HFFc6 (cell line): ENCODE data around the gene TBX4. TPM values are rescaled to one million over a fixed set of nuclear protein-coding genes. Genes with fewer than 3 reads are reported as not detected.
"Not testable (repeated sequence)": the region's sequence is repeated elsewhere in the genome, so short reads cannot be mapped to it uniquely, and the experiment has no call there.

ENCODE experiments used
- DNase-seq: peaks from one replicate; pipeline ENCODE4 v3.0.0-alpha.2; 2018
- H3K27ac Mint-ChIP-seq: 2 replicates; pipeline ENCODE4 v1.8.0; 2020; ENCODE audit warnings: mild to moderate bottlenecking, mixed read lengths
- H3K27me3 Mint-ChIP-seq: 2 replicates; pipeline ENCODE4 v1.8.0; 2021; ENCODE audit warnings: mild to moderate bottlenecking, moderate library complexity, mixed read lengths; ENCODE audit not compliant: insufficient read depth
- H3K36me3 Mint-ChIP-seq: 2 replicates; pipeline ENCODE4 v1.8.0; 2021; ENCODE audit warnings: low read depth, mixed read lengths
- H3K4me1 Mint-ChIP-seq: 2 replicates; pipeline ENCODE4 v1.8.0; 2020; ENCODE audit warnings: low read depth, mixed read lengths
- H3K4me3 Mint-ChIP-seq: 2 replicates; pipeline ENCODE4 v1.8.0; 2020; ENCODE audit warnings: mild to moderate bottlenecking, moderate library complexity, mixed read lengths
- H3K9me3 Mint-ChIP-seq: 2 replicates; pipeline ENCODE4 v1.8.0; 2020; ENCODE audit warnings: mild to moderate bottlenecking, mixed read lengths
- total RNA-seq, 6 experiments: library from RNA; stranded (reverse); fragmentation: NEBNext Ultra II Directional; extraction: Animal tissue kit (Norgen Biotek cat#: 25700); gene quantifications; 2 replicates in 1 of 6; 3 replicates in 5 of 6; pipeline ENCODE4 v1.2.3, GENCODE V29; 2021
- TF ChIP-seq, protein P1 (sequence below): fragments of 200-600 bp; sonication (generic); IDR thresholded peaks from 2 replicates; pipeline ENCODE4 v1.5.0; 2021; ENCODE audit warnings: antibody characterized with exemption, mild to moderate bottlenecking

TBX4 gene
- total RNA-seq, 6 experiments from 2014 or later: 0.11 to 0.26 (median 0.18) TPM; not detected in 3

DNA sequence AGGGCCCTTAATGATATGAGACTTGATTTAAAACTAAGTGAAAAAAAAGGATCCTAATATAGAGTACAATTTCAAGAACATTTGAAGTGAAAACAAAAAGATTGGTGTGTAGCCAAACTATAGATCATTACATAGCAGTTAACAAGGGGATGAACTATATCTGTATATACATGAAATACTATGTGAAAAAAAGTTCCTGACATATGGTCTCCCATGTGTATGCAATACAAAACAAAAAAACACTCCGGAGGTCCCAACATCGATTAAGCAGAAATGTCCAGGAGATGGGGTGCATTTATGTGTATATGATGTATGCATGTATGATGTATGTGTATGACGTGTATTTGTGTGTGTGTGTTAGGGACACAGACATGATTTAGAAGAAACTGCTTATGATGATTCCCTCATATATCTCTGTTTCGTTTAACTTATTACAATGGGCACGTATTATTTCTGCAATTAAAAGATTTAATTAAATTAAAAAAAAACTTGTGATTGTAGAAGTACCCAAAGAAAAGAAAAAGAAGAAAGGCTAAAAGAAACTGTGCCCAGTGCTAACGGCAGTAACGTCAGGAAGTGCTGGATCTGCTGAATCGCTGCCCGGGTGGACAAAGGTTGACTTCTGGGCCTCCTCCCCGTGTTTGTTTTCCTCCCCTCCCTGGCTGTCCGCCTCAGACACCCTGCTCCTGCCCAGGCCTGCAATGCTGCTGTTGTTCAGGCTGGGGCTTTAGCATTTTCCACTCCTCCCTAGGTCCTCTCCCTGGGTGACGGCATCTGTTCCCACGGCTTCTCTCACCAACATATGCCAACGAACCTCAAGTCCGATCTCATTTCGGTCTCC is 36.9 kb downstream of the TBX4 start:
- Mint-ChIP-seq H3K36me3 (no peaks in the 10 kb centered on the region), H3K9me3 (no peaks in the 10 kb centered on the region), H3K4me1 (peaks cover 53% of the 10 kb centered on the region), H3K4me3 (no peak overlapping the region), H3K27ac (no peak overlapping the region), H3K27me3 (peaks cover under 1% of the 10 kb centered on the region; the same call in 1 of the 2 replicates)
- no peak for DNase-seq
- TF ChIP-seq, protein P1, sequence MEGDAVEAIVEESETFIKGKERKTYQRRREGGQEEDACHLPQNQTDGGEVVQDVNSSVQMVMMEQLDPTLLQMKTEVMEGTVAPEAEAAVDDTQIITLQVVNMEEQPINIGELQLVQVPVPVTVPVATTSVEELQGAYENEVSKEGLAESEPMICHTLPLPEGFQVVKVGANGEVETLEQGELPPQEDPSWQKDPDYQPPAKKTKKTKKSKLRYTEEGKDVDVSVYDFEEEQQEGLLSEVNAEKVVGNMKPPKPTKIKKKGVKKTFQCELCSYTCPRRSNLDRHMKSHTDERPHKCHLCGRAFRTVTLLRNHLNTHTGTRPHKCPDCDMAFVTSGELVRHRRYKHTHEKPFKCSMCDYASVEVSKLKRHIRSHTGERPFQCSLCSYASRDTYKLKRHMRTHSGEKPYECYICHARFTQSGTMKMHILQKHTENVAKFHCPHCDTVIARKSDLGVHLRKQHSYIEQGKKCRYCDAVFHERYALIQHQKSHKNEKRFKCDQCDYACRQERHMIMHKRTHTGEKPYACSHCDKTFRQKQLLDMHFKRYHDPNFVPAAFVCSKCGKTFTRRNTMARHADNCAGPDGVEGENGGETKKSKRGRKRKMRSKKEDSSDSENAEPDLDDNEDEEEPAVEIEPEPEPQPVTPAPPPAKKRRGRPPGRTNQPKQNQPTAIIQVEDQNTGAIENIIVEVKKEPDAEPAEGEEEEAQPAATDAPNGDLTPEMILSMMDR: no peak

DNA sequence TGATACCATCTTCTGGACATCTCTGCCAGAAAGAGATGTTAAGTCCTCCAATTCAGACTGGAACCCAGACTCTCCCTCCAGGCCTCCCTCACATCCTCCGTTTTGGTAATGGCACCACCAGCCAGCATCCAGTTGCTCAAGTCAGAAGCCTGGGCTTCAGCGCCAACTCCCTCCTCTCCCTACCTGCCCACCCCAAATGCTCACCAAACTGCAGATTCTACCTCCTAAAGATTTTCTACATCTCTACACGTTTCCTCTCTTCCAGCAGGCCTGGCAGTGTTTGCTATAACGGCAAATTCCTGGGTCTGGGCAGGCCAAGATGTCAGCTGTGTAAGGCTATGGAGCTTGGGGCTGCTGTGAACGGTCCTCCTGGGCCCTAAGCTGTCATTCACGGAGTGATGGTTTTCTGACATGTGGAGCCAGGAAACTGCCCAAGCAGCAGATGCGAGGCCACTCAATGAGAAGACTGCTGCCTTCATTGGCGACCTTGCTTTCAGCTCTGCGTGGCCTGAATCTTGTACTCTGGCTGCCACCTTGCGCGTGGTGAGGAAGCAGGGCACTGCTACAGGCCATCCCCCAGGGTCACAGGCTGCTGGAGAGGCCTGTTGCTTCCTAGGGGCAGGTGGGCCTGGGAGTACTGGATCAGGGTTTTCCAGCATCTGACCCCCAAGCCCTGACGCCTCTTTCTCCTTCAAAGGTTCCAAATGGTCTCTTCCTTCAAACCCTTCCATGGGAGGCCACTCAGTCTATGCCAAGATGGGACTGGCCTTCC is 37.7 kb downstream of the TBX4 start:
- peaks cover 3% of the 10 kb centered on the region; the same call in 1 of the 2 replicates for H3K27me3 Mint-ChIP-seq

DNA sequence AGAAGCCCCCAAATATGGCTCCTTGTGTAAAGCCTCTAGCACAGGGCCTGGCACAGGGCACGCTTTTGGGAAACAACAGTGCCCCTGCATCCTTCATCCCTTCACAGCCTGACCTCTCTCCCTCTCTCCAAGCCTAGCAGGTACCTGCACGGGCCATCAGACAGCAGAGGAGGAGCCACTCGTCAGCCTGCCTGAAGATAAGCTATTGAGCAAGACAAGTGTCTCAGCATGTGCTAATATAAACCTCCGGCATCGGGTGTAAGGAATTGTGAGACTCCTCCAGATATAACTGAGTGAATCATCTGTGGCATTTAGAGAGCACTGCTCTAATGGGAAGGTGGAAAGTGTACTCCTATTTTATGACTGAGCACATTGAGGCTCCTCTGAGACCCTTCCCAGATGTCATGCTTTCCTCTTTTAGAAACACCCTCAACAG is 38.3 kb downstream of the TBX4 start:
- H3K27ac Mint-ChIP-seq: peak overlapping the region; percentile 83
- peak; percentile 89 for DNase-seq
- H3K27me3 Mint-ChIP-seq: peaks cover 3% of the 10 kb centered on the region; the same call in 1 of the 2 replicates
- no peak overlapping the region; the same call in 1 of the 2 replicates for H3K4me3 Mint-ChIP-seq
- no peaks in the 10 kb centered on the region for H3K36me3 Mint-ChIP-seq
- TF ChIP-seq, protein P1: no peak
- H3K4me1 Mint-ChIP-seq: peaks cover 61% of the 10 kb centered on the region
- H3K9me3 Mint-ChIP-seq: no peaks in the 10 kb centered on the region

More for the DNA sequence above, 37.7 kb downstream of the TBX4 start:
- Mint-ChIP-seq H3K27ac (peak overlapping the region; percentile 25; the same call in 1 of the 2 replicates), H3K4me3 (no peak overlapping the region), H3K4me1 (peaks cover 61% of the 10 kb centered on the region), H3K36me3 (no peaks in the 10 kb centered on the region), H3K9me3 (no peaks in the 10 kb centered on the region)
- TF ChIP-seq, protein P1: no peak
- no peak for DNase-seq

DNA sequence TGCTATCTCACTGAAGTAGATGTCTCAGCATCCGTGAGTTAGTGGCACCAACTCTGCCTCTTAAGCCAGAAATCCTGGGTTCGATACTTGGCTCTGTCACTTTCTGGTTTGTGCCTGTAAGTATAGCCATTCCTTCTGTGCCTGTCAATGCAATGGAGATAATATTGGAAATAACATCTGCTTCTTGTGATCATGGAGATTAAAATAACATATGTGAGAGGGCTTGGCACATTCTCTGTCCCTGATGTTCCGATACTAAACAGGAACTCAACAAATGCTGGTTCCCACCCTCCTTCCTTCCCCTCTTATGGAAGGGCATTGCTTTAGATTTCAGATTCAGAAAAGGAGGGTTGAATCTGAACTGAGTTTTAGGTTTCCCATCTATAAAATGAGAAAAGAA is 39.8 kb downstream of the TBX4 start:
- TF ChIP-seq, protein P1: no peak
- no peak overlapping the region for H3K4me3 Mint-ChIP-seq
- 0 out of 2 replicates have a peak, but pooled peaks cover 3% of the 10 kb centered on the region for H3K27me3 Mint-ChIP-seq
- H3K27ac Mint-ChIP-seq: peak overlapping the region; percentile 93; the same call in 1 of the 2 replicates
- H3K36me3 Mint-ChIP-seq: no peaks in the 10 kb centered on the region
- no peaks in the 10 kb centered on the region for H3K9me3 Mint-ChIP-seq
- H3K4me1 Mint-ChIP-seq: peaks cover 54% of the 10 kb centered on the region
- DNase-seq: no peak

DNA sequence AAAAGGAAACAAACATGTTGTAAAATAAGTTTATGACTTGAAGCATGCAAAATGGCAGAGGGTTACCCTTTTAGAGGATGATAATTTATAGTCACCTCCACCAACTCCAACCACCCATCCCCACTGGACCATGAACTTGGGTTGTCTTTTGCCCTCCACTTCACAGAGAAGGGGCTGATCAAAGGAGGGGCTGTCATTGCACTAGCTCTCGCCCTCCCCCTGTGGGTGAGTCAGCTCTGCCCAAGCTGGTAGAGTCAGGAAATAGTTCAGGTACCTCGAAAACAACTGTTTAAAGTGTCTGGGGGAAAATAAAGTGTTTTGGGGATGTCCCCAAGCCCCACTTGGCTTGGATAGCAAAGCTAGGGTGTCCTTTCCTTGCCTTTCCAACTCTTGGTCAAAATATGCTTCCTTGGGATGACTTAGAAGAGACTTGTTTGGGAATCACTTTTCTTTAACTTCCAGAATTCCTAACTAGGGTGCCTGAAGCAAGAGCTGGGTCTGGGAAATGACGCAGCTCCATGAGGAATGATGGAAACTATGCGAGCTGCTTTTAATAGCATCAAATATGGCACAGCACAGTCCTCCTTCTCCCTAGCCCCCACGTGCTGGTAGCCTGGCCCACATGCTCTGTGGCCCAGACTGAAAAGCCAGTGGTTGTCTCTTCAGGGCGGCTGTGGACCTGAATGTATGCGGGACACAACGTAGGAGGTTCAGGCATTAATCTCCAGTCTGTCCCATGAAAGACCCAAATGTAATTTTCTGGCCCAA is 40.7 kb downstream of the TBX4 start:
- H3K27me3 Mint-ChIP-seq: 0 out of 2 replicates have a peak, but pooled peaks cover 3% of the 10 kb centered on the region
- peak; percentile 74 for DNase-seq
- peak overlapping the region; percentile 52 for H3K4me3 Mint-ChIP-seq
- H3K9me3 Mint-ChIP-seq: no peaks in the 10 kb centered on the region
- H3K27ac Mint-ChIP-seq: peak overlapping the region; percentile 93
- peaks cover 54% of the 10 kb centered on the region for H3K4me1 Mint-ChIP-seq
- TF ChIP-seq, protein P1: peak; percentile 63
- no peaks in the 10 kb centered on the region for H3K36me3 Mint-ChIP-seq

DNA sequence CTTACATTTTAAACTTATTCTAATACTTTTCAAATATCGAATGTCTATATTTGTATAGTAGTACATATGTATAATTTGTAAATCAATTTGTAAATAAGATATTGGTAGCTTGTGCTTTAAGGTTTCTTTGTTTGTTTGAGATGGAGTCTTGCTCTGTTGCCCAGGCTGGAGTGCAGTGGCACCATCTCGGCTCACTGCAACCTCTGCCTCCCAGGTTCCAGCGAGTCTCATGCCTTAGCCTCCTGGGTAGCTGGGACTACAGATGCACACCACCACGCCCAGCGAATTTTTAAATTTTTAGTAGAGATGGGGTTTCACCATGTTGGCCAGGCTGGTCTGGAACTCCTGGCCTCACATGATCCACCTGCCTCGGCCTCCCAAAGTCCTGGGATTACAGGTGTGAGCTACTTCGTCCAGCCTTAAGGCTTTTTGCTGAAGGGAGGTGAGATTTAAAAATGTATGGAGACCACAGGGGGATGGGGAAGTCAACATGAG is 41.7 kb downstream of the TBX4 start:
- H3K27me3 Mint-ChIP-seq, H3K36me3 Mint-ChIP-seq, H3K4me3 Mint-ChIP-seq, DNase-seq, H3K9me3 Mint-ChIP-seq: not testable (repeated sequence)
- peaks cover 54% of the 10 kb centered on the region for H3K4me1 Mint-ChIP-seq
- peak overlapping the region; percentile 93 for H3K27ac Mint-ChIP-seq
